AG20443 (cell line): Measurements from ENCODE around the gene C16orf82.
"Not testable (repeated sequence)": the region's sequence is repeated elsewhere in the genome, so short reads cannot be mapped to it uniquely, and the experiment has no call there.

Experiments
- DNase-seq: peaks from one replicate; pipeline ENCODE4 v3.0.0; 2012; ENCODE audit warnings: low spot score, mixed read lengths

C16orf82 gene

DNA sequence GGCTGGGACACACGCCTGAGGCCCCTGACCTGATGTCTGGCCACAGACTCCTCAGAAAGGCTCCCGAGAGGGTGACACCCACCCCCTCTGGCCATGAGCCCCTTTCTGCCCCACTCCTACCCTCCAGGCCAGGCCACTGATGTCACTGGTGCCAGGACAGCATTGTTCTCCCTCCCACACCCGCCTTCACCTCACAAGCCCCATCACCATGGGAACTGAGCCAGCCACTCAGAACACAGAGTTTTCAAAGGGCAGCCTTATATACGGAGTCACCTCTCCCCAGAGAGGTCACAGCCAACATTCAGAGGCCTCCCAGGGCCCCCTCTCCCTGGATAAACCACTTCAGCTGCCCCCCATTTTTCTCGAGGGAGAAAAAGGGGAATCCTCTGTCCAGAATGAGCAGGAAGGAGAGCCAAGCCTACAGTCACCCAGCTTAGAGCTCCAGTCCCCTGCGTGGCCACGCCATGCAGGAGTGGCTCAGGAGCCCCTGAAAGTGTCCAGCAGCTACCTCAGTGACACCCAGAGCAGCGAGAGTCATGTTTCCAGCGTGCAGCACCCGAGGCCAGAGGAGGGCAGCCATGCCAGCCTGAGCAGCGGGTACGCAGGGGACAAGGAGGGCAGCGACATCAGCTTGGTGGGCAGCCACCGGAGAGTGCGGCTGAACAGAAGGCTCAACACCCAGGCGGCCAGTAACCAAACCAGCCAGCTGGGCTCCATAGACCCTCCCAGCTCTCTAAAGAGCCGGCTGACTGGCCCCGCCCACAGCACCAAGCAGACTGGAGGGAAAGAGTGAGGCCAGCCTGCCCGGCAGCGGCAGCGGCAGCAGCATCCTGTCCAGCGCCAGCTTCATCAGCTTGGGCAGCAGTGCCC is at the start of gene C16orf82:
C16orf82 (plus strand) TSS at position 260 of the 870 bp plus-strand sequence.
- no peak for DNase-seq

DNA sequence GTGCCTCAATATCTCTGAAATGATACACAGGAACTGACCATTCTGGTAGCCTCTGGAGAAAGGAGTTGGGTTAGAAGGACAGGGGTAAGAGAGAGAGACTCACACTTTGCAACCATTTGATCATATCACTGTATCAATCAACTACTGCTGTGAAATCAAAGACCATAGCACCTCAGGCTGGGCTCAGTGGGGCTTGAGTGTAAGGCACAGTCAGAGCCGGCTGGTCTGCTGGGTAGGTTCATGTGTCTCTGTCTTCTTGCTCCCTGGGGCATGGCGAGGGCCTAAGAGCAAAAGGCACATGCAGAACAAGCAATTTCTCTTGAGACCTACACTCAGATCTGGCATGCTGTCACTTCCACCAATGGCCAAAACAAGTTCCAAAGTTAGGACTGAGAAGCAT is 46.7 kb upstream of the C16orf82 start:
- DNase-seq: no peak

DNA sequence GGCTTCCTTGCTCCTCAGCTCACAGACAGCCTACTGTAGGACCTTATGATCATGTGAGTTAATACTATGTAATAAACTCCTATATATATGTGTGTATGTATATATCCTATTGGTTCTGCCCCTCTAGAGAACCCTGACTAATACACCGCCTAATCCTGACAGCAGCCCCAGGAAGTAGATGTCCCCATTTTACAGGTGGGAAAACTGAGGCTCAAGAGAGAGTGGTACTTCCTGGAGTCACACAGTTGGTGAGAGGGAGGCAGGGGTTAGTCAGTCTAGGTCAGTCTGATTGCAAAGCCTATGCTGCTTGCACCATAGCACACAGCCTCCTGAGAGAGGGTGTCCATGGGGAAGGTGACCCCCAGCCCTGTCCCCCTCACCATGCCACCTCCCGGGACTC is 42.7 kb upstream of the C16orf82 start:
- no peak for DNase-seq

DNA sequence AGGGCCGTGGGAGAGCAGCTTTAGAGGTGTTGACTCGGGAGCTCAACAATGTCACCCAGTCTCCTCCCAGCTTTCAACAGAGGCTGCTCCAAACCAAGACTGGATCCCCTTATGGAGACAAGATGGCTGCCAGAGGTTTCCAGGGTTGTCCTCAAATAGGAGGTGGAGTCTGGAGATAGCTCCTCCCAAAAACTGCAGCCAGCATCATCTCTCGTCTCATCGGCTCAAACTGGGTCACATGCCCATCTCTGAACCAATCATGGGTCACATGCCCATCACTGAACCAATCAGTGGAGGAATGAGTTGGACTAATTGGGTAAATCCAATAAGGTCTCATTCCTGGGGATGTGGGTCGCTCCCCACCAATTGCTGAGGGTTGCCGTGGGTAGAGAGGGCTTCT is 41.1 kb upstream of the C16orf82 start:
- DNase-seq: no peak

DNA sequence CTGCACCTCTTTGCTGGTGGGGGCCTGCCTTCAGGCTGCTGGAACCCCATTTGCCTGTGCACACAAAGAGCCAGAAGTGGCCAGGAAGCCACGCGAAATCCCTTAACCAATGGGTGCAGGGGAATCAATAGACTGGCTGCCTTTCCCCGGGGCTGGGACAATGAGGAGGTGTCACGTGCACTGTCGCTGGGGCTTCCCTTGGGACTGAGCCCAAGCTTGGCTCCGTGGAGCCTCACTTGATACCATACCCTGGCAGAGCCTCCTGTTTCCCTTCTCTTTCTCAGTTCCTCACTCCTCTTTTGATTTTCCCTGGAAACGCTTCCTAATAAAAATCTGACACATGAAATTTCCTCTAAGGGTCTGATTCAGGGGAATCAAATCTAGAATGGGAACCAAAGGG is 38.8 kb upstream of the C16orf82 start:
- peak; percentile 7 for DNase-seq

DNA sequence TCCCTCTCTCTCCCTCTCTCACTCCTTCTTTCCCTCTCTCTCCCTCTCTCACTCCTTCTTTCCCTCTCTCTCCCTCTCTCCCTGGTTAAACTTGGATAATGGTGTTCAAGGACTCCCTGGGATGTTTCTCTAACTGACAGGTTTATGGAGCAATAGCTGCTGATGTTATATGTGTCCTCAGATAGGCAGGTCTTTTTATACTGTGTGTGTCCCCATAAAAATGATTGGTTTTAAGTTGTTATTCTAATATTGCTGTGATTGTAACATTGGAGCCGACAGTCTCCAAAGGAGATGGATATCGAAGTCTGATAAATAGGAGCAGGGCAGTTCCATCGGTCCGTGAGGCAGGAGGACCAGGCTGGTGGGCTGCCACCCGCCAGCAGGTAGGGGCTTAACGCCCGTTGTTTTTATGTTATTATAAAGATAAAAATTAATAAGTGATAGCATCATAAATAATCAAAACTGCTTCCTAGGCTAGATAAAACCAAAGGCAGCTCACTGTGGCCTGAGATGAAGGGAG is 38.1 kb upstream of the C16orf82 start:
- no peak for DNase-seq

DNA sequence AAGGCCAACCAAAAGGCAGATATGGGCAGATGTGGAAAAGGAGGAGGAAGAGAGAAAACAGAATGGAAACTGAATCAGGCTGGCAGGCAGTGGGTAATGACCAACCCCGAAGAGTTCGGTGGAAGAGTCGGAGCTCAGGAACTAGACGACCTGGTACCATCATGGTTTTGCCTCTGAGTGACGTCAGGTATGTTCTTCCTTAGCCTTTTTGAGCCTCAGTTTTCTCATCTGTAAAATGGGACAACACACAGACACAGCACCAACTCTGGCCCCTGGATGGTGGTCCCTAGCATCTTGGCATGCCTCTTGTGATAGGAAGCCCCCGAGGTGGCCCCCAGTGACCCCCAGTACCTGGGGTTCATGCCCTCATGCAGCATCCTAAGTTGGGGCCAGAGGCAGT is 37.2 kb upstream of the C16orf82 start:
- no peak for DNase-seq

DNA sequence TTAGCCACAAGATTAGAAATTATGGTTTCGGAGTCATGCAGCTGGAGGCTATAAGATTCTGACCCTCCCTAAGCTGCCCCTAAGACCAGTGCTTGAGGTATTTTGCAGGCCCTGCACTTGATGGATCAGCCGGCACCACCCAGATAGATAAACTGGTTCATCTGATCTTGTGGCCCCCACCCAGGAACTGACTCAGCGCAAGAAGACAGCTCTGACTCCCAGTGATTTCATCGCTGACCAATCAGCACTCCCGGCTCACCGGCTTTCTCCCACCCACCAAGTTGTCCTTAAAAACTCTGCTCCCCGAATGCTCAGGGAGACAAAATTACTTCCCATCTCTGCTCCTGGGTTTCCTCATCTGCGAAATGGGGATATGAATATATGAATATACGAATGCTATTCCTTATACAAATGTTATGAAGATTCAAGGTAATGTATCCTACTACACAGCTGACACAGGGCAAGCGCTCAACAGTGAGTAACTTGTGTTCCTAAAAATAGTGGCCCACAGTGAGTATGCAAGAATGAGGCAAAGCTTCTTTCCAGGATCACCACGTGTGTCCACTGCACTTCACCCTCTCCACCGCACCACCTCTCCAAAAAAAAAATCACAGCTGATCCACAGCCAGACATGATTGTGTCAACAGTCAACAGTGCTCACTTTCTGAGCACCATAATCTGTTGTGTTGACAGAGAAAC is 33.3 kb upstream of the C16orf82 start:
- DNase-seq: no peak

DNA sequence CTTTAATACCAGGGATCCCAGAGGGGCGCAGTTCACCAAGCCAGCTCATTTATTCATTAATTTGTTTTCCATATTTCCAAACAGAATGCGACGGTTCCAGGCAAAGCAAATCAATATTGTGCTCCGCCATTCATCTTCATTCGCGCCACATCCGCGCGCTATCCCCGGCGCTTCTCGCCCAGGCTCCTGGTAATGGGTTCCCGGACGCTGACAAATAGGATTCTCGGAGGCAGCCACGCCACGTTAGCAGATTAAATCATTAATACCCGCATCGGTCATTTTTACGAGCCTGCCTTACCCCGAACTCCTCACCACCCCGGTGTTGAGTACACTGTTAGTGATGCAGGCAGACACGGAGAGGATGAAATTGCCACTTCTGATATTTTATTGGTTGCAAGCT is 26.0 kb upstream of the C16orf82 start:
- no peak for DNase-seq

DNA sequence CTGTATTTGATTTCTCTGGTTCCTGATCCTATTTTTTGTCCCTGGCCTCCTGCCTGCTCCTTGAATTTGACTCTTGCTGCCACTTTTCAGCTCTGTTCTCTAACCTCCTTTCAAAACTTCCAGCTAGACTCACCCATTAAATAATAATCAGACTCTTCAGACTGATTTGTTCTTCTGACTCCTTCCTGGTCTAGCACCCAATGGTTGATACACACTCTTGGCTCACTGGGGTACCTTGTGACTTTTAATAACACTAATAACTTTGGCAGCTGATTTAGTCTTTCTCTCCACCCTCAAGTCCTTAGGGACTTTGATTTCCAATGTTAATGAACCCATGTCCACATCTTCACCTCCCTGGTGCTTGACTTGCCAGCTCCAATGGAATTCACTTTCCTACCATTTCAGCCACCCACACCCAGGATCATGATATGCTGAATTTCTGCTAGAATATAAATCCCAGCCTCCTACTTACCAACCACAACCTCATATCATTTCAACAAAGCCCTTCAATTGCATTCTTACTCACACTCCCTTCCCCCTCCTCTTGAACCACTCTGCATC is 19.7 kb upstream of the C16orf82 start:
- DNase-seq: no peak

DNA sequence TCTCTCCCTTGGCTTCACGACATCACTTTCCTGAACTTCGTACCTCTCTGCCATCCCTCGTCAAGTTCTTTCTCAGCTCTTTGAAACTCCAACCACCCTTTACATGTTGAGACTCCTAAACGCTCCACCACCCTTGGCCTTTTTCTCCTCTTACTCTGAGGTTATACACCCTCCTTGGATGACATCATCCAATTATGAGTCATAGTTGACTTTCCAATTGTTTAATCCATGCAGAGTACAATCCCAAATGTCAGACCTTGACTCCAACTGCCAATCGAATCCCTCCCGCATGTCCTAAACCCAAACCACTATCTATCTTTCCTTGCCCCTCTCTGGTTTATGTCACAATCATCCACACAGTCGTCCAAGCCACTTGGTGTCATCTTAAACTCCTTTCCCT is 18.4 kb upstream of the C16orf82 start:
- DNase-seq: no peak

DNA sequence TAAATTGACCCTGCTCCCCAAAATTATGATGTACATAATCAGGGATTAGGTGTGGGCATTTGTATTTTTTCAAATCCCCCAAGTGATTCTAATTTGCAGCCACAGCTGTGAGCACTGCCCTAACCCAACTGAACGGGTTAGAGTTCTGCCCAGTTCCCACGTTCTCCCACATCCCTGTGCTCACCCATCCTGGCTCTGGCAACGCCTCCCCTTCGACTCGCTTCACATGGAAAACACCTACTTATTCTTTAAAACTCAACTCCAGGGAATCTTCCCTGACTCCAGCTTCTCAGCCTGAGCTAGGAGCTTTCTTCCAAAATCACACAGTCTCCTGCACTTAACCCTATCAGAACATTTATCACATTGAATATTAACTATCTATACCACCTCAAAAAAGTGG is 17.6 kb upstream of the C16orf82 start:
- DNase-seq: no peak

DNA sequence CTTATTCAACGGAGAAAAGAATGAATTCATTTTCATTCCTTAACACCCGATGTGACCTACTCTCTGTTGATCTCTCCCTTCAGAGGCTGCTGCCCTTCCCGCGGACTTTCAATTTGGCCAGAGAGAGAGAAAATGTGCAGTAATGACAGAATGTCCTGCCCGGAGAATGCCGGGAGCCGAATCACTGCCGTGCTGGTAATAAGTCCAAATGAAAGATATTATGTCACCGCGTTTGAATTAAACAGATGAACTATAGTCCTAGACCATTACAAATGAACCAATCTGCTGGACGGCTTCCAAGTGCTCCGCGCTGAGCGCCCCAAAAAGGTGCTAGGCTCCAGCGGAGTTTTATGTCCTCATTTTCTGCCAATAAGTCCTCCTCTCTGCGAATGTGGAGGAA is 14.7 kb upstream of the C16orf82 start:
- DNase-seq: no peak

DNA sequence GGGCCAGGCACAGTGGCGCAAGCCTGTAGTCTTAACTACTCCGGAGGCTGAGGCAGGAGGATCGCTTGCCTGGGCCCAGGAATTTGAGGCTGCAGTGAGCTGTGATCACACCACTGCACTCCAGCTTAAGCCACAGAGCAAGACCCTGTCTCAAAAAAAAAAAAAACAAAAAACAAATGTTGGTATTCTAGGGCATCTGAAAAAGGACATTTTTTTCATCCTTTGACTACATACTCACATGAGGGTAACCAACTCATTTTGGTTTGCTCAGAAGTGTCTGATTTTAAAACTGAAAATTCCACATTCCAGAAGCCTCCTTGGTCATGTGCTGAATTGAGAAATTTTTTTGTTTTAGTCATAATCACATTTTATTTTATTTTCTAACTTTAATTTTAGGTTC is 12.7 kb upstream of the C16orf82 start:
- no peak for DNase-seq

DNA sequence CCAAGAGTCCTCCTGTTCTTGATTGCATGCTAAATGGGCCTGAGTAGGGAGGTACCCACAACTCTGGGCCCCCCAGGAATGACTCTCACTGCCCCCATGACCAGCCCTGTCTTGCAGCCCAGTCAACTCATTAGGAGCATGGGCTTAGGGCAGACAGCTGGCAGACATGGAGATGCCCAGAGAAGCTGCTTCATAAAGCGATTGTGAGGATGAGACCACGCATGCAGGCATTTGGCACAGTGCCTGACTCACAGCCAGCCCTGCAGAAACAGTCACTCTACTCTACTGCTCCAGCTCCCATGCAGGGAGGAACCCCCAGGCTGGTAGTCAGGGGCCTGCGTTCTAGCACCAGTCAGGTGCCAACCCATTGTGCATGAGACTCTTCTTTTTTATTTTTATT is 8.4 kb upstream of the C16orf82 start:
- no peak for DNase-seq

DNA sequence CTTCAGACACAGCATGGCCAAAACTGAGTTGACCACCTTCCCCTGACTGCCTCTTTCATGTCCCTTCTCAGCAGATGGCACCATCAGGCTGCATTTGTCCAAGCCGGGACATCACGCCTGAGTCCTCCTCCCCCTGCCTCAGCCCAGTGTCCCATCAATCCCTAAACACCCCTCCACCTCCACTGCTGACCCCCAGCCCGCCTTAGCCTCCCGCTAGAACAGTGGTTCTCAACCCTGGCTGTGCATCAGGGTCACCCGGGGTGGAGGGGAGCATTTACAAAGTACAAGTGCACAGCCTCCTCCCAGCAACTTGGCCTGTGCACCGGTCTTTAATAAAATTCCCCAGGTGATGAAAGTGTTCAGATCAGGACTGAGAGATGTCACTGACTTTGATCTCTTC is 4.0 kb downstream of the C16orf82 start:
- DNase-seq: no peak

DNA sequence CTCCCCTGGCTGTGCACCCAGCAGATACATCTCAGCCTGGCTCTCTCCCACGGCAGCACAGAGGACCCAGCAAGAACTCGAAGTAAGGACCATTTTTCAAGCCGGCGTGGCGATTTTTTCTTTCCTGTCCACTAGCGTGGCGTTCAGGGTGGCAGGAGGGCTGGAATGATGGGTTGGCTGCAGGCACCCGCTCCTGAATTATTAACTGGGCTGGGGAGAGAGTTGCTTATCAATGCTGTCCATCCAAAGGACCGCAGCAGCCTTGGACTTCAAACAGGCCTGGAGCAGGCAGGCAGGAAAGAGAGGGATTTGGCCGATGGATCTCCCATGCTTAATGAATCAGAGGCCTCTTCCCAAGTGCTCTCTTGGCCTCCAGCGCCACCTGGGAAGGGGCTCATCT is 7.0 kb downstream of the C16orf82 start:
- DNase-seq: no peak

DNA sequence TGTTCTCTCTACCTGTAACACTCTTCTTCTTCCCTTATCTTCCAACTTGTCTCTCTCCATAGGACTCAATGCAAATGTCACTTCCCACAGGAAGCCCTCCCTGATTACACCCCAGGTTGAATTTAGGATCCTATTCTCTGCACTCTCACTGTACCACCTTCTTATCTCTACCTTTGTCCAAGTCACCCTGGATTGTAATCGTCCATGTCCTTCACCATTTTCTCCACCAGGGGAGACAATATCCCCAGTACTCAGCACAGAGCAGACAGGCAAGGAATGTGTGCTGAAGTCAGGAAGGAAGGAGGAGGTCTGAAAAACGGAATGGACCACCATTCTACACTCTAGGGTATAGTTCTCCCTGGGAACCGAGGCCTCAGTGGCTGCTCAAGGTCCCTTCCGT is 14.2 kb downstream of the C16orf82 start:
- DNase-seq: peak; percentile 43

DNA sequence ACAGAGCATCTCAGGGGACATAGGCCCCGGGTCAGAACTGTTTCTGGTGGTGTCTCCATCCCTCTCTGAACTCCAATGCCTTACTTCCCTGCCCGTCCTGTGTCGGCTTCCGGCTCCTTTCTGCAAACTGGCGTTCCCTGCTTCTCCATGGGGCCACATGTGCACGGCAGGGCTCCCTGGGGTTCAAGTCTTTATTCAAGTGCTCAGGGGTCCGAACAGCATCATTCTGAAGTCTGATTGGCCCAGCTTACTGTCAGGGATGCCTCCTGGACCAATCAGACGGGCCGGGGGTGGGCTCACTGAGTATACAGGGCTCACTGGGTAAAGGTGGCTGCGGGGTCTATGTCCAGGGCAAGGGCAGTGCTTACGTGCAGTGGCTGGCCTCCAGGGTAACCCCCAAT is 17.1 kb downstream of the C16orf82 start:
- DNase-seq: peak; percentile 48

DNA sequence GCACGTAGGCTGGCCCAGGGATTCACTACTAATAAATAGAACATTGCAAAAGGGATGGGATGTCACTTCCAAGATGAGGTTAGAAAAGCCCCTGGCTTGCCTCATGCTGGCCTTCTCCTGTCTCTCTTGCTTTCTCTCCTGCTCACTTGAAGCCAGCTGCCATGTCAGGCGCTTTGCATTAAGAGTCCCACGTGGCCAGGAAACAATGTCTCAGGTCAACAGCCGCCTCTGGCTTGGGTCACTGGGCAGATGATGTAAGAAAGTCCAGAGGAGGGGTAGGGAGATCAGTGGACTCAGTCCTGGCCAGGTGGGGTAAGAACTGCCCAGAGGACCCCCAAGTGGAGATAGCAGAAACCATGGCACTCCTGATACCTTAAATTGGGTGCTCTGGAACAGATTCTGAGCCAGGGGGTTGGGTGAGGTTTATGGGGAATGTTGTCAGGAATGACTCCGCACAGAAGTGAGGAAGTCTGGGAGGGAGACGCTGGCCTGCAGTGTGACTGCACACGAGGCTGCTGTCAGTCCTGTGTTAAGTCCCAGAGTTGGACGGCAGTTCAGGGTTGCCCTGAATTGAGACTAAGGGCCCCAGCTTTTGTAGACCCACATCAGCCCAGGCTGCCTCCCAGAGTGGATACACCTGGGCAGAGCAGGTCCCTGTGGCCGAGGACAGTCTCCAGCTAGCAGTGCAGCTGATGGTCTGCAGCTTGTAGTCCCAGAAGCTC is 17.7 kb downstream of the C16orf82 start:
- DNase-seq: no peak

DNA sequence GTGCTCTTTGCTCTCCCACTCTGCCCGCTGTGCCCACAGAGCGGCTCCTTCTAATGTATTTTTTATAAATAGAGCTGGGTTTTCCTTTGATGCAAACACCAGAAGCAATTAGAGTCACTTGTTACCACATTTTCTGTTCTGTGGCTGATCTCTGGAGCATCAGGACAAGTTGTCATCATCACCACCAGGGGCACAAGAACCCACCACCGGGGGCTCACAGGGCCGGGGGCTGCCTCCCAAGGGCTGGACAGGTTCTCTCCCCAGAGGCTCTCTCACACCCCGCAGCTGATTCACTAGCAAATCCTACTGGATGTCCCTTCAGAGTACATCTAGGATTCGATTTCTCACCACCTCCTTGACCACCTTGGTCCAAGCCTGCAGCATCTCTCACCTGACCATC is 18.5 kb downstream of the C16orf82 start:
- DNase-seq: no peak

DNA sequence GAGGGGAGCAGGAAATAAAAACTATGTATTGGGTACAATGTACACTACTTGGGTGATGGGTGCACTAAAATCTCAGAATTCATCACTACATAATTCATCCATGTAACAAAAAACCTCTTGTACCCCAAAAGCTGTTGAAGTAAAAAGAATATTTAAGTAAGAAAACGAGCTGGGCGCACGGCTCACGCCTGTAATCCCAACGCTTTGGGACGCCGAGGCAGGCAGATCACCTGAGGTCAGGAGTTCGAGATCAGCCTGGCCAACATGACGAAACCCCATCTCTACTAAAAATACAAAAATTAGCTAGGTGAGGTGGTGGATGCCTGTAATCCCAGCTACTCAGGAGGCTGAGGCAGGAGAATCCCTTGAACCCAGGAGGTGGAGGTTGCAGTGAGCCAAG is 19.3 kb downstream of the C16orf82 start:
- not testable (repeated sequence) for DNase-seq
